ENCODE results near the gene NISCH.
"Not testable (repeated sequence)": the region's sequence is repeated elsewhere in the genome, so short reads cannot be mapped to it uniquely, and the experiment has no call there.

NISCH gene

GRCh38 chr3:52515192-52515591, 59.8 kb downstream of the NISCH start:
- no peak for DNase-seq

GRCh38 chr3:52516509-52517195, 61.2 kb downstream of the NISCH start:
- no peak for DNase-seq

- no peak for DNase-seq
Measured at GRCh38 chr3:52517796-52518722, 62.7 kb downstream of the NISCH start.

GRCh38 chr3:52518723-52519444, 63.5 kb downstream of the NISCH start:
- no peak for DNase-seq

GRCh38 chr3:52519445-52520140, 64.2 kb downstream of the NISCH start:
- no peak for DNase-seq

GRCh38 chr3:52520141-52520667, 64.8 kb downstream of the NISCH start:
- no peak for DNase-seq

- DNase-seq, result no peak
Measured at GRCh38 chr3:52520716-52521487, 65.5 kb downstream of the NISCH start.

GRCh38 chr3:52521488-52521824, 66.1 kb downstream of the NISCH start:
- DNase-seq, result no peak

GRCh38 chr3:52521881-52522650, 66.7 kb downstream of the NISCH start:
- DNase-seq, result no peak

- no peak for DNase-seq
Measured at GRCh38 chr3:52522651-52523251, 67.3 kb downstream of the NISCH start.

- DNase-seq, result no peak
Measured at GRCh38 chr3:52523386-52524257, 68.2 kb downstream of the NISCH start.

GRCh38 chr3:52524258-52524751, 68.9 kb downstream of the NISCH start:
- no peak for DNase-seq

GRCh38 chr3:52524752-52525679, 69.6 kb downstream of the NISCH start:
- DNase-seq, result no peak

GRCh38 chr3:52525680-52526561, 70.5 kb downstream of the NISCH start:
- no peak for DNase-seq

- DNase-seq, result not testable (repeated sequence)
Measured at GRCh38 chr3:52526671-52527038, 71.3 kb downstream of the NISCH start.

GRCh38 chr3:52527039-52527731, 71.8 kb downstream of the NISCH start:
- DNase-seq, result no peak
